ENCODE measurements around the gene SGSM1.

Gene SGSM1

GRCh38 chr22:24965822-24966626 lies 160.0 kb downstream of the SGSM1 start:
- H3K36me3 ChIP-seq (ENCODE audit: control insufficient read depth in 2 of 2, insufficient read depth in 1 of 2, low read length in 2 of 2) = peaks cover 0 to 10% of the 10 kb centered on the region in 2 experiments; a peak in 2 of 3 replicates
- ChIA-PET CTCF (interaction anchor here (0.6 to 1.1 kb wide), 4 partner anchors 15 to 1540 kb away, joined by 3 read pairs; no protein-coding TSS in a partner anchor), POLR2A (interaction anchor here (1.5 kb wide), 1 partner anchor 31 kb away, joined by 6 read pairs; no protein-coding TSS in a partner anchor)
- no peaks in the 10 kb centered on the region for H3K4me1 ChIP-seq (ENCODE audit: control insufficient read depth, insufficient read depth, low read length)
- H3K4me3 ChIP-seq (ENCODE audit: low read depth, low read length) = no peak overlapping the region
- H3K27ac ChIP-seq (ENCODE audit: extremely low read depth, low read depth, low read length) = no peak overlapping the region
- TF ChIP-seq ZIC2 (tag by site-specific recombination; IDR thresholded peaks at IDR 0.05) (peak; percentile 76), ZNF561 (tag by site-specific recombination; IDR thresholded peaks at IDR 0.05; ENCODE audit: borderline replicate concordance) (no peak), WT1 (tag by site-specific recombination; IDR thresholded peaks at IDR 0.05) (peak; percentile 71), HIC1 (tag by site-specific recombination; IDR thresholded peaks at IDR 0.05) (0 out of 2 replicates have a peak, but pooled peaks have one; percentile 28)
- no peaks in the 10 kb centered on the region for H3K9me3 ChIP-seq (ENCODE audit: control insufficient read depth, insufficient read depth, low read depth, low read length)

- no peak overlapping the region for H3K27ac ChIP-seq (ENCODE audit: extremely low read depth, low read depth, low read length)
- POLR2A ChIA-PET = no interaction called here
- H3K36me3 ChIP-seq (ENCODE audit: control insufficient read depth in 2 of 2, insufficient read depth in 1 of 2, low read length in 2 of 2) = peaks cover 0 to 6% of the 10 kb centered on the region in 2 experiments; a peak in 2 of 3 replicates
- H3K9me3 ChIP-seq (ENCODE audit: control insufficient read depth, insufficient read depth, low read depth, low read length) = no peaks in the 10 kb centered on the region
- CTCF ChIA-PET = interaction anchor here (1.4 kb wide), 1 partner anchor 80 kb away, joined by 3 read pairs; no protein-coding TSS in a partner anchor
- H3K4me3 ChIP-seq (ENCODE audit: low read depth, low read length) = no peak overlapping the region
- no peak for TF ChIP-seq ZNF362 (tag by site-specific recombination; IDR thresholded peaks at IDR 0.05)
- TF ChIP-seq PRDM6 (tag by site-specific recombination; IDR thresholded peaks at IDR 0.05) = no peak
- no peak for TF ChIP-seq ZBTB17 (tag by site-specific recombination; IDR thresholded peaks at IDR 0.05)
- no peak for TF ChIP-seq ZNF433 (tag by site-specific recombination; IDR thresholded peaks at IDR 0.05; ENCODE audit: low read depth)
- no peaks in the 10 kb centered on the region for H3K4me1 ChIP-seq (ENCODE audit: control insufficient read depth, insufficient read depth, low read length)
Observed at GRCh38 chr22:24968066-24968561, 162.1 kb downstream of the SGSM1 start.

- no peaks in the 10 kb centered on the region for H3K4me1 ChIP-seq (ENCODE audit: control insufficient read depth, insufficient read depth, low read length)
- H3K4me3 ChIP-seq (ENCODE audit: low read depth, low read length) = no peak overlapping the region
- CTCF ChIA-PET = interaction anchor here (1.1 to 1.4 kb wide), 3 partner anchors 31 to 78 kb away, joined by 3 to 8 read pairs (median 3); no protein-coding TSS in a partner anchor
- H3K9me3 ChIP-seq (ENCODE audit: control insufficient read depth, insufficient read depth, low read depth, low read length) = no peaks in the 10 kb centered on the region
- peaks cover 0 to 3% of the 10 kb centered on the region in 2 experiments; a peak in 2 of 3 replicates for H3K36me3 ChIP-seq (ENCODE audit: control insufficient read depth in 2 of 2, insufficient read depth in 1 of 2, low read length in 2 of 2)
- H3K27ac ChIP-seq (ENCODE audit: extremely low read depth, low read depth, low read length) = no peak overlapping the region
- POLR2A ChIA-PET = interaction anchor here (0.7 kb wide), 1 partner anchor 415 kb away, joined by 3 read pairs; the partner anchor contains the start of gene GUCD1
- peak; percentile 98 for TF ChIP-seq ZIC2 (tag by site-specific recombination; IDR thresholded peaks at IDR 0.05)
- peak; percentile 52; the same call in 1 of the 2 replicates for TF ChIP-seq ATF2 (tag by site-specific recombination; IDR thresholded peaks at IDR 0.05; ENCODE audit: low read depth)
- TF ChIP-seq ZNF776 (tag by site-specific recombination; IDR thresholded peaks at IDR 0.05; ENCODE audit: borderline replicate concordance) = no peak
- TF ChIP-seq PRDM2 (tag by site-specific recombination; IDR thresholded peaks at IDR 0.05; ENCODE audit: borderline replicate concordance) = no peak
- TF ChIP-seq ZNF791 (tag by site-specific recombination; IDR thresholded peaks at IDR 0.05) = no peak
Observed at GRCh38 chr22:24969560-24970301, 163.7 kb downstream of the SGSM1 start.
